GM12874 (cell line): ENCODE results near the gene EBF3.

Experiments used
- CTCF ChIP-seq: IDR thresholded peaks from 2 replicates; pipeline ENCODE4 v1.5.1; 2011; ENCODE audit warnings: low read depth, mild to moderate bottlenecking, control low read depth, low read length, moderate library complexity; ENCODE audit not compliant: insufficient read depth

The EBF3 gene

GRCh38 chr10:129966889-129967578 is 3.0 kb upstream of the EBF3 start:
- TF ChIP-seq CTCF, result no peak

GRCh38 chr10:129966370-129966888 is 2.4 kb upstream of the EBF3 start:
- TF ChIP-seq CTCF, result no peak

- no peak for TF ChIP-seq CTCF
Measured at GRCh38 chr10:129965959-129966358, 1.9 kb upstream of the EBF3 start.

GRCh38 chr10:129965425-129965808 is 1.3 kb upstream of the EBF3 start:
- TF ChIP-seq CTCF, result no peak

GRCh38 chr10:129964611-129965424 is 744 bp upstream of the EBF3 start:
- no peak for TF ChIP-seq CTCF

- TF ChIP-seq CTCF, result no peak
Measured at GRCh38 chr10:129962872-129963640, 1.0 kb downstream of the EBF3 start.

GRCh38 chr10:129962031-129962871 is 1.8 kb downstream of the EBF3 start:
- no peak for TF ChIP-seq CTCF
